GM18867 (cell line): ENCODE results near the gene SLC7A10.

Experiments used
- ATAC-seq: cut with Tn5 transposase; IDR thresholded peaks from one replicate; pipeline ENCODE4 v1.9.1; 2021; ENCODE audit warnings: mild to moderate bottlenecking, moderate library complexity; ENCODE audit not compliant: unreplicated experiment

Gene SLC7A10

GRCh38 chr19:33225458-33225926 is at the start of gene SLC7A10:
SLC7A10 (minus strand) TSS chr19:33225850; CDS start chr19:33225703, 147 bp downstream.
- no peak for ATAC-seq

DNA sequence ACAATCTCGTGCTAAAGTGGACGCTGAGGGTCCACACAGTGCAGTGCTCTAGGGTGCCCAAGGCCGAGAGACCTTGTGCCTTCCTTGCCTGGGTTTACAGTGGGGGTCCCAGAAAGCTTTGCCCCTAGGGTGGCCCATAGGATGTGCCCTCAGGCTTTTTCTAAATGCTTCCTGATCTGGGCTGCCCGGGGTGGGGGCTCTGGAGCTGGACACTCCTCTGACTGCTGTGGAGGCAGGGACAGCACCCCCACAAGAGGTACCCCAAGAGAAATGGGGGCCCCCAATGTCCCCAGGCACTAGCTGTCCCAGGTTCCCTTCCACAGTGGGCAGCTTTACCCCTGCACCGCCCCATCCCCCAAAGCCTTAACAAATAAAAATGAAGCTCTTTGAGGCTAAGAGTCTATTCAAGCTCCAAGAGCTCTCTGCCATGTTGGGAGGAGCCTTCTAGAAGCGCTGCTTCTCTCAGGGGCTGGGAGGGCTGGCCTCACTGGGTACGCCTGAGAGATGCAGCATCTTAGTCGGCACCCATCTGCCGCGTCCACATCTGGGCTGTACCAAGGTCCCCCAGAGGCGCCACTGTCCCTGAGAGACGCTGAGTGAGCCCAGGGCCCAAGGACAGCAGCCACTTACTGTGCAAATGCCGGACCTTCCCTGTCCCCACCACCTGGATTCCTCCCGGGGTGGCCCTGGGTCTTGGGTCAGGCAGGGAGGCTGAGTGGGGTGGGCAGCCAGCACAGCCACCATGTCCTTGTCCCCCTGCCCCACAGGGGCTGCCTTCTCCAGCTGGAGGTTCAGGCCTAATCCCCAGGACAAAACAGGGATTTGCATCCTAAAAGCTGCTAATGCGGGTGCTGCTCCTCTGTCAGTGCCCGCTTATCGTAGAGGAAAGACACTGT is 49.3 kb upstream of the SLC7A10 start:
- no peak for ATAC-seq

DNA sequence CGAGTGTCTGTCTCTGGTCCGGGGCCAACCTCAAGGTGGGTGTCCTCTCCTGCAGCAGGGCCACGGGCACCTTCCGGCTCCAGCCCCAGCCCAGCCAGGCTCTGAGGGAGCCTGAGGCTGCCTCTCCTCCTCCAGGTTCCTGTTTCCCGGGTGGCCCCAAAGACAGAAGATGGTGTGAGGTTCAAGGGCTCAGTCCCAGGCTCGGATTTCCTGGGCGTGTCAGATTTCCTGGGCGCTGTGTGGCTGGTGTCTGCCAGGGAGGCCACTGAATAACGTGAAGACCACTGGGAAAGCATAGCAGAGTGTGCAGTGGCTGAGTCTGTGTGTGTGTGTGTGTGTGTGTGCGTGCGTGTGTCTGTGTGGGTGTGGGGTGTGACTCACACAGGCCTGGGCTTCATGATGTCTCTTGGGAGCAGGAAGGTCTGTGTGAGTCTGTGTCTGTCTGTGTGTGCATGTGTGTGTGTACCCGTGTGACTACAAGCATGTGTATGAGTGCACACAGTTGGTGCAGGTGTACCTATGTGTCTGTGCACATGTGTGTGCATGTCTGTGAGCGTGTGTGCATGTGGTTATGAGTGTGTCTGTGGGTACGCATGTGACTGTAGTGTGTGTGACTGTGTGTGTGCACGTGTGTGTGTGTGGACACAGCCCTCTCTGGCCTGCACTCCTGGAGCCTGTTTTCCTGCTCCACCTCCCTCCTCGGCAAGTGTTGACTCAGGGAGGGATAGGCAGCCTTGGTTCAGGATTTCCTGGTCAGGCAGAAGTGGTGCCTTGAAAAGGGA is 48.4 kb upstream of the SLC7A10 start:
- no peak for ATAC-seq

DNA sequence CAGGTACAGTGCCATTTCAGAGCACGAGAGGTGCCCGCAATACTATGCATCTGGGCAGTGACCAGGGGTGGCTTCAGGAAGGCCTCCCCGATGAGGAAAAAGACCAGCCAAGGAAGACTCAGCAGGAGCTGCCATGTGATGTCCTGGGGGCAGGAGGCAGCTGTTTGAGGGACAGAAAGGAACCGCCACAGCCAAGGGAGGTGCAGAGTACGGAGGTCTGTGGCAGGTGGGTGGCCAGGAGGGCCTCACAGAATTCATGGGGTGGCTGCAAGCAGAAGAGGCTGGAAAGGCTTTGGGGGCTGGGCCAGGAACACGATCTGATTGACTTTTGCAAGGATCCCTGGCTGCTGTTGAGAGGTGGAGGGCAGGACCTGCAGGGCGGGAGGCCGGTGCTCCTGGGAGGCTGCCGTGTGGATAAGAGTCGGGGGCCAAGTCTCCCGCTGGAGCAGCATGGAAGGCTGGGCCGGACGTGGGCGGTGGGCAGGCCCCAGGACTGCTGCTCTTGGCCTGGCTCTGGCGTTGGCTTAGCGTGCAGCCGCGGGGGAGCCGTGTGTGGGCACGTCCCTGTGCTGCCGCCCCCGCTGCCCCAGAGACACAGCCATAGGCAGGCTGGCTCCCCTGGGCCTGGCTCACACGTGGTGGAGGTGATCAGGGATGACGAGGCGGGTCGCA is 47.6 kb upstream of the SLC7A10 start:
- no peak for ATAC-seq

DNA sequence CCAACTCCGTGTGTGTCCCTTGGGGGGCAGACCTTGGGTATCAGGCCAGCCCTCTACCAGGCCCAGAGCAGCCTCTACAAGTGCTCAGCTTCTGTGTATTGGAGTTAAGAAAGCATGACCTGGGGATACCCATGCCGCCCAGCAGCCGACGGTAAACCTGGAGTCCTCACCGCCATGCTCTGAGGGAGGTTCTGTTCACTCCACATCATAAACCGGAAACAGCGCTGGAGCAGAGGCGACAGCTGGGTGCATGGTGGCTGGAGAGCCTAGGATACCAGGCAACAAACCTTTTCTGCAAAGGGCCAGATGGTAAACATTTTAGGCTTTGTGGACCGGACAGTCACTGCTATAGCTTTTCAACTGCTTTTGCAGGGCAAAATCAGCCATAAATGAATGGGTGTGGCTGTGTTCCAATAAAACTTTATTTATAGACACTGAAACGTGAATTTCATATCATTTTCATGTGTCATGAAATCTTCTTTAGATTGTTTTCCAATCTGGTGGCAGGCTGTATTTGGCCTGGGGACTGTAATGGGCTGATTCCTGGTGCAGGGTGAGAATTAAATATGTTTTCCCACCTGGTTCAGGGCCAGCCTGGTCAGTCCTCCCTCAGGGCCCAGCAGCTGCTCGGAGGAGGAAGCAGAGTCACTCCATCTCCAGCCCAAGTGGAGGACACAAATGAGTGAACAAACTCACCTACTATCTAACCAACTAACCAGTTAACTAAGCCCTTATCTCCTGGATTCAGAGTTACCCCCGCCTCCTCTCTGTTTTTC is 45.8 kb upstream of the SLC7A10 start:
- no peak for ATAC-seq

- no peak for ATAC-seq
These were observed 45.1 kb upstream of the SLC7A10 start for GRCh38 chr19:33270769-33271168.

DNA sequence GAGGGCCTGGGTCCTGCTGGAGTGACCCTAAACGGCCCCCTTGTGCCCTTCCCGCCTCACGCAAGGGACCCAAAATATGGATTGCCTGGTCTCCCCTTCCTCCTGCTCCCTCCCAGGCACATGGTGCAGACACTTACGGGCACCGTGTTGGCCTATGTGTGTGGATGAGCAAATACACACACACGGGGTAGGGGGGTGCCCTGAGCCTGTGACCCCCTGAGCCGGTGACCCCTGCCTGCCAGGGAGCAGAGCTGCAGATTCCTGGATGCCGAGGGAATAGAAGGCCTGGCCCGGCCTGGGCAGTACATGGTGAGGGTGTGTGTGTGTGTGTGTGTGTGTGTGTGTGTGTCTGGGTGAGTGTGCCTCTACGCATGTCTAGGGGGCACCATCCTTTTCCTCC is 43.4 kb upstream of the SLC7A10 start:
- ATAC-seq: no peak

DNA sequence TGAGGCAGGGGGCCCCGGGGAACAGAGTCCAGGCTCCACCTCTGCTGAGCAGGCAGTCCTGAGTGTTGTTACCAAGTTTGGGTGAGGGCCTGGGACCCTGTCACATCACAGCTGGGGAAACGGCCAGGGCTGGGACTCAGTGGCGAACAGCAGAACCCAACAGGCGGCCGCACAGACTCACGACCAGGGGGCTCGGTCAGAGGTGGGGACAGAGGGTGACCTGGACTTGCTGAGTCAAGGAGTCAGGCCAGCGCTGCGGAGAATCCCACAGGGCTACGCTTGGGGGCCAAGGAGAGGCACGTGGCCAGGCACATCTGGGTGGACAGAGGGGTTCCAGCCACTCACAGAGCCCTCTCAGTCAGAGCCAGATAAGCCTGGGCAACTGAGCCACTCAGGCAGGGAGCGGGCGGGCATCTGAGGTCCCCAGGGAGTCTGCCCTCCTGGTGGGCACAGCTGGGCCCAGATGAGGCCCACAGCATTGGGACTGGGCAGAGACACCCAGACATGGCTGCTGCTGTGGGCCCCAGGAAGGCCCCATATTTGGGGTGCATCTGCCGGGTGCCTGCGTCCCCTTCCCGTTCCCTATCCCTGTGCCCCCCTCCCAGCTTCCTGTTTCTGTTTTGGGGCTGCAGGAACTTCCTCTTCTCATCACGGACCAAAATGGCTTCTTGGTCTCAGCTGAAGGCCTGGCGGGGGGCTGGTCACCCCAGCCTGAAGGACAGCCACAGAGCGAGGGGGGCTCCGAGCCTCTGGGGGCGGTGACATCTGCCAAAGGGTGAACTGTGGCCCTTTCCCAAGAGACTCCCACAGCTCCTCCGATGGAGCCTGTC is 42.7 kb upstream of the SLC7A10 start:
- ATAC-seq: no peak

DNA sequence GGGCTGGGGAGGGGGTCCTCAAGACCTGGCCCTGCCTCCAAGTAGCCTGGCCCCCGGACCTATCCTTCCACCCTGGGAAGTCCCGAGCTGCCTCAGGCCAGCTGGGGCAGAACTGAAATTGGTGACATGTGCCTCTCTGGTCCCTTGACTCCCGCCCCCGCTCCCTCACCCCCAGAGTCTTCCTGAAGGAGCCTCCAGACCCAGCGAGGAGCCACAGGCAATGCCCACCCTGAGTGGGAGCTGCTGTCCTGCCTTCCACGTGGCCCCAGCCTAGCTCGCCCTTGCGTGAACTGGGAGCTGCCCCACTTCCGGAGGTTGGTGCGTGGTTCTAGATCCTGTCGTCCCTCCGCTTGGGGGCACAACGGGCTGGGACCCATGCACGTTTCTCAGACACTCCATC is 42.1 kb upstream of the SLC7A10 start:
- ATAC-seq: no peak

- no peak for ATAC-seq
These were observed 41.4 kb upstream of the SLC7A10 start for GRCh38 chr19:33266974-33267484.

DNA sequence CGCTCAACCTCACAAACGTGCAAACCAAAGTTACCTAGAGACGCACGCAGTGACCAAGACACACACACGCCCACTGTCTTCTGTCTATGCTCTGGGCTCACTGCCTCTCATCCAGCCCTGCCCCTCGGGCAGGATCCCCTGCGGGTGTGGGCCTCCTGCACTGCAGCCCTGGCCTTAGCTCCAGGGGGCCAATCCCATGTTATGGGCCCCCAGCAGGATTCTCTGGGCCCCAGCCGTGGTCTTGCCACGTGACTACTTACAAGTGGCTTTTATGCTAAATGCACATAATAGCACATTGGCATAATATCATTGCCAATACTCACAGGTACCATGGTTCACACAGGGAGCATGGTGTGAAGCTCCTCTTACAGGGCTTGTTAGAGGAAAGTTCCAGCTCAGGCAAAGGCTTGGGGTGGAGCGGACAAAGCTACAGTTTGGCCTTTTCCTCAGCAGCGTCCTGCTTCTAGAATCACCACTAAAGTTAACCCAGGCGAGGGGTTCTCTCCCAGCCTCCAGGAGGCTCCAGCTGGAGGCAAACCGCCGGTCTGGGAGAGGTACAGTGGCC is 39.3 kb upstream of the SLC7A10 start:
- ATAC-seq: no peak

DNA sequence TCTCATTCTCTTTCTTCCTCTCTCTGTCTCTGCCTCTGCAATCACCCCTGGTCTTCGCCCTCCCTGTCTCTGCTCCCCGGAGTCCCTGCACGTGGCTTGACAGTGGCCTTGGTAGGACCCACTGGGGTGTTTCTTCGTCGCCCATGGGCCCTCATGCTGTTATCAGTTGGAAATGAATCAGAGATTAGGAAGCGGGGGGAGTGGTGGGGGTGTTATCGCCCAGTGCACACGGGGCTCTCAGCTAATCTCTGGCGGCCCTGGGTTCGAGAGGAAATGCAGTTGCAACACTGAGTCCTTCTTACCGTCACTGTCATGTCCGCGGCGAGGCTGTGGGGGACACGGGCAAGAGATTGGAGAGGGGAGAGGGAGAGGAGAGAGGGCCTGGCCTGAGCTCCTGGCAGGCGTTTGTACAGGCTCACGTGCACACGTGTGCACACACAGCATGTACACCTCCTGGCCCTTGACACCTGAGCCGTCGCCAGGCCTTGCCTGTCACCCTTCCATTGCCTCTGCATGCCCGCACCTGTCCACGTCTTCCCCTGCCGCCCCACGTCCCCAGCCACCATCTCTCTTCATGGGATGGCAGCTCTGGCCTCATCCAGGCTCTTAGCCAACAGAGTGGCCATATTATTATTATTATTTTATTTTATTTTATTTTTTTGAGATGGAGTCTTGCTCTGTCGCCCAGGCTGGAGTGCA is 37.8 kb upstream of the SLC7A10 start:
- no peak for ATAC-seq

GRCh38 chr19:33261511-33262189 is 36.0 kb upstream of the SLC7A10 start:
- no peak for ATAC-seq

GRCh38 chr19:33260628-33261418 is 35.2 kb upstream of the SLC7A10 start:
- ATAC-seq: no peak

DNA sequence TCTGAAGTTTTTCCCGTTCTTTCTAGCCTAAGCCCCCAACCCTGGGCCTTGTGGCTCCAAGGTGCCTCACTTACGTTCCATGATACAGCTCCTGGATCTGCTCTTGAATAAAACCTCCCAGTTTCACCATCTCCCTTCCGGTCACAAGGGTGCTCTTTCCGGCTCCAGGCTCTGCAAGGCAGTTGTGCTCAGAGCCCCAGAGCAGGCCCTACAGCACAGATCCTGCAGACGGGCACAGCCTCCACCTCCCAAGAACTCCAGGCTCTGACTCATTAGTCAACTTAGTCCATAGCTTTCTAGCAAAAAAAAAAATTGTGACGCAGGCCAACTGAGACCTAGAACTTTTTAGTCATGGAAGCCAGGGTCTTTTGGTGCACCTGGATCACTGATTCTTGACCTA is 33.9 kb upstream of the SLC7A10 start:
- no peak for ATAC-seq

DNA sequence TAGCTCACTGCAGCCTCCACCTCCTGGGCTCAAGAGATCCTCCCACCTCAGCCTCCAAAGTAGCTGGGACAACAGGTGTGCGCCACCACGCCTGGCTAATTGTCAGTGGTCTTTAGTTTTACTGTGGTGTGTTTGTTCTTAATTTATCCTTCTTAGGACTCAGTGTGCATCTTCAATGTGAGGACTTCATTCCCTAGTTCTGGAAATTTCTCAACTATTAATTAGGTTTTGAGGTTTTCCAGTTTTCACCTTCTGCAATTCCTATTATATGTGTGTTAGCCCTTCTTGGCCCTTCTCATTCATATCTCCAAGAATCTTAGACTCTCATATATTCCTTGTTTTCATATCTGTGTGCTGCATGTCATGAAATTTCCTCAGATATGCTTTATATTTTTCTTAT is 32.2 kb upstream of the SLC7A10 start:
- no peak for ATAC-seq

GRCh38 chr19:33256261-33256660 is 30.6 kb upstream of the SLC7A10 start:
- ATAC-seq: no peak
